NCI-H446 (cell line): Measurements from ENCODE around the gene SAMD8.

Experiments used
- DNase-seq, 2 experiments: peaks; one replicate each; lab custom pipeline; 2025; lab: John Stamatoyannopoulos, UW

SAMD8 gene

DNA sequence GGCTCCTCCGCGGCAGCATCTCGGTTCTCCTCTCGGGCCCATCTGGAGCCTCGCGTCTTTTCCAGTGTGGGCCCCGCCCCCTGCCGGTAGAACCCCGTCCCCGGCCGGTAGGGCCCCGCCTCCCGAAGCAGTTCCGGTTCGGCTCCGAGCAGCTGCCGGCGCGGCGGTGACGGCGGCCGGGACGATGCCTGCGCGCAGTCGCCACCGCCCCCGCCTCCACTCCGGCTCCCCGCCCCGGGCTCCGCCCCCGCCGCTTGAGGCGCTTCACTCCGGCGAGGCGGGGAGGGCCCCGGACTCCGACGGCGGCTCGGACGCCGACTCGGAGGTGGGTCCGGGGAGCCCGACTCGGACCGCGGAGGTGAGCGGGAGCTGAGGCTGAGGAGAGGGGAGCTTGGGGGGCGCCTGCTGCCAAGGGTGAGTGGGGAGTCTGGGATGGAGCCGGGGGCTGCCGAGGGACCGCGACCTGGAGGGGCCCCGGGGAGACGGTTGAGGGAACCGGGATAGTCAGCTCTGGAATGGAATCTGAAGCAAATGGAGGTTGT, at the start of gene SAMD8:
SAMD8 (plus strand) TSS at position 292 of the 542 bp plus-strand sequence. CDS start 38,873 bp downstream, outside the sequence.
- DNase-seq: peak; percentile 77 to 92

DNA sequence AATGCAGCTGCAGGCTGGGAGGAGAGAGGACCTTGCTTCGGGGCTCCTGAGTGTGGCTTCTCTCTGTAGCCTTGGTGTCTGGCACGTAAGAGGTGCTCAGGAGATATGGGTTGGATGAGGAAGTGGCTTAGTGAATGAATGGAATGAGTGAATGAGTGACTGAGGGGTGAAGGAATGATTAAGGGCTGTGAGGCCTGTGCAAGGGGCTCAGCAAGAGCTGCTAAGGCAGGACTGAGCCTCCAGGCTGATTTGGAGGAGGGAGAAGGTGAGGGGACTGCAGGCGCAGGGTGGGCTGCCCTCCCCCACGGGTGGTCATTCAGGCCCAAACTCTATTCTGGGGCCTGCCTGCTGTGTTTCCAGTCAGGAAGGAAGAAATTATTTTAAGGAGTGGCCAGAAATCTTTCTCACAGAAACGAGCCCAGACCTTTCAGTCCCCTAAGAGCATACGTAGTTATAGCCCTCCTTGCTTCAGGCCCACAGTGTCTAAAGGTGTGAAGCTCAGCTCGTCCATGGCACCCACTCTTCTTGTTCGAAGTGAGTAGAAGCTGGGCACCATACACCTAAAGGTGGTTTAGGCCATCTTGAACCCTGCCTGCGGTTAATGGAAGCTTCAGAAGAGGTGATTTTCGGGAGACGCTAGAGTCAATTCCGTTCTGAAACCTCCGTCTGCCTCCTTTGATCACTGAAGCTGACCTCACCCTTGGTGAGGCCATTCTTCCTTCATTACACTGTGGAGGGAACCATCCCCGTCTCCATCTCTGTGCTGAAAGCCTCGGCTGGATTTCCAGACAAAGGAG, 49.5 kb upstream of the SAMD8 start:
- no peak for DNase-seq

- peak; percentile 57 to 79 for DNase-seq
Measured at GRCh38 chr10:75062506-75063299, 48.8 kb upstream of the SAMD8 start.

DNA sequence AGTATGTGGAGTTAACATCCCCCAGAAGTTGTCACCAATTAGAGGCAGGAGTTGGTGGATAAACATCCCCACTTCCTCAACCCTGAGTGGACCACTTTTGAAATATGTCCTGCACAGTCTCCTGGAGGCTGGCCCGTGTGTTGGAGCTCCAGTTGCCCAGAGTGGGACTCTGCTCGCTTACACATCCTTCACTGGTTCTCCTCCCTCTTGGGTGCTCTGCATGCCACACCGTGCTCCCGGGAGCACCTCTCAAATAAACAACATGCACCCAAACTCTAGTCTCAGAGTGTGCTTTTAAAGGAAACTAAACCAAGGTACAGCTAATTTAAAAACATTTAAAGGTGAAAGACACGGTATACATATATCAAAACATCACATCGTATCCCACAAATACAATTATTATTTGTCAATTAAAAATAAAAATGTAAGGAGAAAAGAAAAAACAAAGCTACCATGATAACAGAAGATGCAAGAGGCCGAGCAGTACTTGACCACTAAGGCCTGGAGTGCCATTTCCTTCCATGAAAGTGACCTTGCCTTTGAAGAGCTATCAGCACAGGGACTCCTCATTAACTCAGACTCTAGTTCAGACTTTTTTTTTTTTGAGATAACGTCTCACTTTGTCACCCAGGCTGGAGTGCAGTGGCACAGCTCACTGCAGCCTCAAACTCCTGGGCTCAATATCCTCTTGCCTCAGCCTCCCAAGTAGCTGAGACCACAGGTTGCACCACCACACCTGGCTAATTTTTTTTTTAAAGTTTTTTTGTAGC, 47.8 kb upstream of the SAMD8 start:
- DNase-seq: no peak

- DNase-seq: peak in 1 of 2 experiments; percentile 43
Measured at GRCh38 chr10:75065076-75065475, 46.4 kb upstream of the SAMD8 start.

GRCh38 chr10:75066271-75066670, 45.2 kb upstream of the SAMD8 start:
- no peak for DNase-seq

DNA sequence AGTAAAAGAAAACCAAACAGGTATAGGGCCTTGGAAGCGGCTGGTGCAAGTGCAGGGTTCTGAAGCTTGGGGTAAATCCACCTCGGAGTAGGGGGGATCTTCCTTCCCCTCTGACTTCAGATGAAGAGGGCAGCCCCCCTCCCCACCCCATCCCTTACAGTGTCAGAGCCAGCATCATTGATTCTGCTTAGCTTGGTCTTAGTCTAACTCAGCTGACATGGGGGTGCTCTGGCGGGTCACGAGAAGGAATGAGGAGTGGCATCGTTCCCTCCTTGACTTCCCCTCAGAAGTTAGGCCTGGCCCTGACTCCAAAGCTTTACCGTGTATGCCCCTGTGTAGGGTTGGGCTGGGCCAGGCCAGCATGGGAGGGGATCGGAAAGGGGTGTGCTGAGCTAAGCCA, 44.2 kb upstream of the SAMD8 start:
- DNase-seq: no peak

DNA sequence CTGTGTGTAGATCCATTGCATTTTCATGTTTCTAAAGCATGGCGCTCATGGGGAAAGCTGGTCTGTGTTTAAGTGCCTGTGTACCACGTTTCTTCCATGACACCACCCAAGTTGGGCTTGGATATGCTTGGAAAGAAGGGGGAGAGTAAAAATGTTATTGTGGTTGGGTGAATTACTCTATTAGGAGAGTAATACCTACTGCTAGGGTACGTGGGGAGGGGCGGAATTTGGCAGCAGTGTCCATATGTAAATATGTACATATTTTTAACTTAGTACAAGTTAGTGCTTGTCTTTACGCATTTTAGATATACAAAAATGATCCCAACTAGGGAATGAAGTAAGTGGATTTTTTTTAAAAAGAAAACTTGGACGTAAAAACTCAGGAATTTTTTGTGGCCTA, 42.9 kb upstream of the SAMD8 start:
- DNase-seq: no peak

- DNase-seq: no peak
Measured at GRCh38 chr10:75070476-75070875, 41.0 kb upstream of the SAMD8 start.

GRCh38 chr10:75070961-75071428, 40.5 kb upstream of the SAMD8 start:
- DNase-seq: peak in 1 of 2 experiments; percentile 9

GRCh38 chr10:75071756-75072155, 39.7 kb upstream of the SAMD8 start:
- peak; percentile 9 to 25 for DNase-seq

DNA sequence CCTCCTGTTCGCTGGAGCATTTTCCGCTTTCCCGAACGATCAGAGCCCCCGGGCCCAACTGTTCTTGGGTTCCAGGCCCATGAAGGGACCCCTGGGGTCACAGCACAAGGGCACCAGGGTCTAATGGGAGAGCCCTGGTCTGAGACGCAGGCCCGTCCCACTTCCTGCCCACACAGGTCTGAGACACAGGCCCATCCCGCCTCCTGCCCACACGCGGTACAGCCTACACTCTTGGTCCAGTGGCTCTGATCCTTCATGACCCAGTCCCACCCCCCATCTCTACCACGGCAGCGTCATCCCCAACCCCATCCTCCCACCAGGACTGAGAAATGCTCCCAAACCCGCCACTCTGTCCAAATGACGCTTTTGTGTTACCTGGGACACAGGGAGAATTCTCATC, 38.7 kb upstream of the SAMD8 start:
- DNase-seq: no peak

DNA sequence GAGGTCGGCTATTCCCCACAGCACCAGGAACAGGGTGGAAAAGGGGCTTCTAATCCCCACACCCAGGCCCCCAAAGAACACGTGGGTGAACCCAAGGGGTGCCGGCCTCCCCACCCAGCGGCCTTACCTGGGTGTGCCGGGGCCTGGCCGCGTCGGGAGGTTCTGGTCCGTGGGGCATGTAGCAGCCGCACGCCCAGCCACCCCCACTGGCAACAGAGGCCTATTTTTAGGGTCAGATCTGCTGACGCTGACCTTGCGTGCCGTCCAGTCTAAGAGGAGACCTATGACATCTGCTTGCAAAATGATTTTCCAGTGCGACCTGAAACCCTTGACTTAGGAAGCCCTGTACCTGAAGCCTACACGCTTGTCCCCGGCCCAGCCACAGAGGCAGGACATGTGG, 38.0 kb upstream of the SAMD8 start:
- DNase-seq: no peak

- DNase-seq: no peak
Measured at GRCh38 chr10:75074711-75075445, 36.6 kb upstream of the SAMD8 start.

- no peak for DNase-seq
Measured at GRCh38 chr10:75076348-75076747, 35.1 kb upstream of the SAMD8 start.

DNA sequence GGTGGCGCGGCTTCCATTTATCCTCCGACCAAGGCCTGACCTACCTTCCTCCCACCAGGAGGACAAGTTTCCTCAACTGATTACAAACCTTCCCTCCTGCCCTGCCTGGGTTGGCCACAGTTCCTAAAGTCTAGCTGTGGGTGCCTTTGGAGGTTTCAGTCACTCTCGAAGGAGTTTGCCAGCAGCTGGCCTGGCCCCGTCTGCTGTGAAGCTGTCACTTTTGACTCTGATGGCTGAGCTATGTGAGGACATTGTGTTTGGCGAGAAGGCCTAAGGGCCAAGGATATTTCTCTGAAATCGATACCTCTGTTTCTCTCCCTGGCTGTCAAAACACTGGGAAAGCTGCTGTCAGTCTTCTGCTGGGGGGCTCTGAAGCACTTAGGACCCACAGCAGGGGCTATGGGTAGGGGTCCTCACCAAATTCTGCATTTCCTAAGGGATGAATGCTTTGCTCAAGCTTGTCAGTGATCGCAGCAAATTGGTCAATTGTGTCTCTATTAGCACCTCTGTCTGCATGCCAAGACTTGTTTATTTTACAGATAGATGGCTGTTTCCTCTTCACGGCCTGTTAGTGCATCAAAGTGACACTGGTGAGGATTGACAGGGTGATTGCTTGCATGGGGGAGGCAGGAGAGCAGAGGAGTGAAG, 31.9 kb upstream of the SAMD8 start:
- DNase-seq: no peak

DNA sequence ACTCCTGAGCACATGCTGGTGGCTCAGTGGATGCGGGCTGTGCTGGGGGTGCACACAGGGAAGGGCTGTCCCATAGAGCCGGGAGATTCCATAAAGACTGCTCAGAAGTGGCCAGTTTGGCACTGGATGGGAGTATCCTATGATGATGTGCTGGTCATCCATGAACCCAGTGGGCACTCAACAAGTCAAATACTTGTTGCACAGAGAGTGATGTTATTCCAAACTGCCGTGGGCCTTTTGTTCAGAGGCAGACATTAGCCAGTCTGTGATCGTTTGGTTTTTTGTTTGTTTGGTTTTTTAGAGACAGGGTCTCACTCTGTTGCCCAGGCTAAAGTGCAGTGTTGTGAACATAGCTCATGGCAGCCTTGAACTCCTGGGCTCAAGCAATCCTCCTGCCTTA, 30.9 kb upstream of the SAMD8 start:
- DNase-seq: no peak

DNA sequence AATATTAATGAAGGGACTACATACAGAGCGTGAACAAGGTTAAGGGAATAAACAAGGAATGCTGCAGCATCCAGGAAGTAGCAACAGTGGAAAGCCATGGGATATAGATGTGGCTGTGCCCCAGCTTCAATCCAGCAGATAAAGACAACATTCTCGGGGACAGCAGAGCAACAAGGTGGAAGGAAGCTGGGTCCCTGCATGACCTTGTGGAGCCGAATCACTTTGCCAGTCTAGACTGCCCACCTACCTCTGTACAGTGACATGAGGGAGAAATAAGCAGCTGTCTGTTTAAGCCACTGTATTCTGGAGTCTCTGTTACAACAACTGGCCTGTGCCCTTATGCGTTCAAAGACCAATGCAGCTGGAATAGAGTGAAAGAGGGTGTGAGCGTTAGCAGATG, 30.1 kb upstream of the SAMD8 start:
- DNase-seq: no peak

DNA sequence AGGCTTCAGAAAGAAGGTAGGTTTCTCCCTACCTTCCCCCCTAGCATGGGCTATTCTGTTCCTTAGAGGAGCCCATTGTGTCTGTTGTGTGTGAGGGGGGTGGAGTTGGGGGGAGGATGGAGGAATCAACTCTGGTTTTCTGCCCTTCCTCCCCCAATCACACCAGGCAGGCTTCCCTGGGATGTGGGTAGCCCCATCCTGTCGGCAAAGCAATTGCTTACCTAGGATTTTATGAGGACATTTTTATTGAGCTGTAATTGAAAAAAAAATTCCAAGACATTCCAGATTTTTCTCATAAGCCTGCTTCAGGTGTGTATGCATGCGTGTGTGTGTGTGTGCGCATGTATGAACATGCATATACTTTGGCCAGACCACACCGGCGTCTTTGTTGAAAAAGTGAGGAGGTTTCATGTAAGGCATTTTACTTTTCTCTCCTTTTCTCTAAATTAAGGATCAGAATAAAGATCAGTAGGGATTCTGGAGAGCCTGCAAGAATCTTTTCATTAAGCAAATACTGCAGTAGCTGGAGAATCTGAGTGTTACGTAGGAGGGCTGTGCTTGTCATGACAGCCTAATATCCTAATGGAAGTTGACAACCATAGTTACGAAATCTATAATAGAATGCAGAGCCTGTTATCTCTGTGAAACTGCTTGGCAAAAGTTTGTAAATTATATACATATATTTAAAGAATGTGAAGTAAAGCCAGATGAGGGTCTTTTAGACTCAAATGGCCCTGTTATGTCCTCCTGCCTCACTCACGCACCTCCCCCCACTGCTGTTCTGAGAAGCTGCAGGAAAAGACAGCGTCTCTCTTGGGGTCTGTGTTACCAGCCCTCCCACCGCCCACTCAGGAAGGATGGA, 27.3 kb upstream of the SAMD8 start:
- DNase-seq: no peak

DNA sequence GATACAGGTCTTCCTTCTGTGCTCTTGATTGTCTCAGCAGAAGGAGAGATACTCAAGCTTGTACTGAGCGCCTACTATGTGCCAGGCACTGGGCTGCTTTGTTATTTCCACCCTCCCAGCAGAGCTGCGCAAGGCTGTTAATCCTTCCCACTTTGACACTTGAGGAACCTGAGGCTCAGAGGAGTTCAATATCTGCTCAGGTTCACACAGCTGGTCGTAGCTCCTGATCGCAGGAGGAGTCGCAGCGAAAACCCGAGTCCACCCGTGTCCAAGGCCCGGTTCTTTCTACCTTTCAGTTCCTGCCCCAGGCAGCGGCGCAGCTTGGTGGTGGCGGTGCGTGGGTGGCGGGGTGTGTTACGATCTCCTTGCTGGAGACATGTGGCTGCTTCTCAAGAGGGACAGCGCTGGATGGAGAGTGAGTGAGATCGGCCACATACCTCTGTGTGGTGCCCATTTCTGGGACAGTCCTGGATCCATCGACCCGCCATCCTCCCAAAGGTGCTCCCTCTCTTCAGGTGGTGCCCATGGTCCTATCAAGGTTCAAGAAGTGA, 26.5 kb upstream of the SAMD8 start:
- DNase-seq: no peak
